ENCODE data around the gene STING1.
A peak's percentile ranks its signal among the peaks of the same experiment; 100 is the strongest.

Gene STING1

DNA sequence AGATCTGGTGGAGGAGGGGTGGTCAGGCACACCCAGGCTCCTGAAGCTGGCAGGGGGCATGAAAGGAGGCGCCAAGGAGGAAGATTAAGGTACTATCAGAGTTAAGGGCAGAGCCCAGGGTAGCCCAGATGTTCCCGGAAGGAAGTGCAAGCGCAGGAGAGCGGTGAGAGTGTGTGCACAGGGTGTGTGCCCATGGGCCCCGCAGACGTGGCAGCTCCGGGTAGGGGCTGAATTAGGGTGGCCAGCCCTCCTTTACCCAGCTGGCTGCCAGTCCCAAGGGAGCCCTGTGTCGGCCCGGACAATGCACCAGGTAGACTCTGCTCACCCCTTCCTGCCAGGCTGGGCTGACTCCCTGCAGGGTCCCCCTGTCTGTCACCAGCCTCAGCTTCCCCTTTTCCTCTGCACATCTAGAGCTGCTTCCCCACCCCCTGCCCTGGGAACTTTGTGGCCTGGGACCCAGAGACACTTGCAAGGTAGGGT lies 11.7 kb downstream of the STING1 start, which contains the start of gene SMIM33:
Gene SMIM33, plus strand, starts transcription at position 184 of the 480 bp plus-strand sequence. Its CDS starts 118 bp downstream, at position 302.
- WGBS (ENCODE audit: extremely low coverage, insufficient coverage, low lambda C conversion rate): no CpG with 5 or more reads among the region's 9 CpGs
- Histone ChIP-seq H2BK15ac (replicated peaks; ENCODE audit: low read depth) (no peak within 1 kb of the TSS), H3K18ac (ENCODE audit: low read length) (no peak within 1 kb of the TSS), H3K4me1 (ENCODE audit: control insufficient read depth, low read depth, low read length) (peaks cover 8% of the 10 kb centered on the region), H3K23ac (ENCODE audit: low read length) (no peak within 1 kb of the TSS), H2AK5ac (ENCODE audit: low read length) (peak within 1 kb of the TSS; percentile 5), H3K4ac (ENCODE audit: low read depth, low read length) (no peak within 1 kb of the TSS), H3K27ac (ENCODE audit: low read depth, low read length) (no peak within 1 kb of the TSS), H4K5ac (ENCODE audit: low read length) (no peak within 1 kb of the TSS), H3K79me1 (ENCODE audit: low read length) (no peaks in the 10 kb centered on the region), H3K27me3 (ENCODE audit: insufficient read depth, low read length, poor library complexity) (no peaks in the 10 kb centered on the region), H3K56ac (ENCODE audit: low read length) (peak within 1 kb of the TSS; percentile 17), H2BK5ac (ENCODE audit: low read length) (no peak within 1 kb of the TSS), H4K8ac (ENCODE audit: low read depth, low read length) (no peak within 1 kb of the TSS), H2BK120ac (ENCODE audit: low read depth, low read length) (no peak within 1 kb of the TSS), H3K36me3 (ENCODE audit: control insufficient read depth, insufficient read depth, low read length) (no peaks in the 10 kb centered on the region), H3K79me2 (ENCODE audit: control insufficient read depth, insufficient read depth, low read length) (no peaks in the 10 kb centered on the region), H3K4me2 (ENCODE audit: low read length) (no peak within 1 kb of the TSS), H3K4me3 (ENCODE audit: low read length) (no peak within 1 kb of the TSS), H3K9ac (ENCODE audit: low read length) (no peak within 1 kb of the TSS)
- no peak for DNase-seq

DNA sequence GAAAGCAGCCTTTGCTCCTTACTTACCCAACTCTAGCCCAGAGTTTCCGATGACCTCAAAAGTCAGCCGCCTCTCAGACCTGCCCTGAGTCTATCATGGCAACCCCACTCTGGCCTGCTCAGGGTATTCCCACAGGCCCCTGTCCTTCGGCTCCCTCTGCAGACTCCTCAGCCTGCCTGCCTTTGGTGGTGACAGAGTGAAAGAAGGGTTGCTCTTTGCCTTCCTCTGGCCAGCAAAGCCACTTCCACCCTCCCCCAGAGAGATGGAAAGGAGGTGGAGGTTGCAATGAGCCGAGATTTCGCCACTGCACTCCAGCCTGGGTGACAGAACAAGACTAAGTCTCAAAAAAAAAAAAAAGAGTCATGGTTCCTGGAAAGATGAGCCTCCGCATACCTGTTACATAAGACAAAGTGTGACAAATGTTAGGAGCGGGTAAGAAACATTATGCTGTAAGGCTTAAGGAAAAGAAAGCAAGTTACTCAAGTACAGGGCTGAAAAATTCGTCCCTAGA lies 14.1 kb downstream of the STING1 start:
- Histone ChIP-seq H3K4me3 (ENCODE audit: low read length) (no peak overlapping the region), H2BK5ac (ENCODE audit: low read length) (no peak overlapping the region), H3K4ac (ENCODE audit: low read depth, low read length) (no peak overlapping the region), H3K4me2 (ENCODE audit: low read length) (no peak overlapping the region), H3K27me3 (ENCODE audit: insufficient read depth, low read length, poor library complexity) (no peaks in the 10 kb centered on the region), H4K5ac (ENCODE audit: low read length) (no peak overlapping the region), H2BK120ac (ENCODE audit: low read depth, low read length) (no peak overlapping the region), H3K79me2 (ENCODE audit: control insufficient read depth, insufficient read depth, low read length) (no peaks in the 10 kb centered on the region), H2AK5ac (ENCODE audit: low read length) (no peak overlapping the region), H3K23ac (ENCODE audit: low read length) (no peak overlapping the region), H3K9ac (ENCODE audit: low read length) (no peak overlapping the region), H3K27ac (ENCODE audit: low read depth, low read length) (no peak overlapping the region), H2BK15ac (replicated peaks; ENCODE audit: low read depth) (no peak overlapping the region), H3K79me1 (ENCODE audit: low read length) (no peaks in the 10 kb centered on the region), H3K4me1 (ENCODE audit: control insufficient read depth, low read depth, low read length) (peaks cover 6% of the 10 kb centered on the region), H3K56ac (ENCODE audit: low read length) (no peak overlapping the region), H3K36me3 (ENCODE audit: control insufficient read depth, insufficient read depth, low read length) (no peaks in the 10 kb centered on the region), H4K8ac (ENCODE audit: low read depth, low read length) (no peak overlapping the region), H3K18ac (ENCODE audit: low read length) (no peak overlapping the region)
- no CpG with 5 or more reads among the region's 8 CpGs for WGBS (ENCODE audit: extremely low coverage, insufficient coverage, low lambda C conversion rate)
- DNase-seq: peak; percentile 64

DNA sequence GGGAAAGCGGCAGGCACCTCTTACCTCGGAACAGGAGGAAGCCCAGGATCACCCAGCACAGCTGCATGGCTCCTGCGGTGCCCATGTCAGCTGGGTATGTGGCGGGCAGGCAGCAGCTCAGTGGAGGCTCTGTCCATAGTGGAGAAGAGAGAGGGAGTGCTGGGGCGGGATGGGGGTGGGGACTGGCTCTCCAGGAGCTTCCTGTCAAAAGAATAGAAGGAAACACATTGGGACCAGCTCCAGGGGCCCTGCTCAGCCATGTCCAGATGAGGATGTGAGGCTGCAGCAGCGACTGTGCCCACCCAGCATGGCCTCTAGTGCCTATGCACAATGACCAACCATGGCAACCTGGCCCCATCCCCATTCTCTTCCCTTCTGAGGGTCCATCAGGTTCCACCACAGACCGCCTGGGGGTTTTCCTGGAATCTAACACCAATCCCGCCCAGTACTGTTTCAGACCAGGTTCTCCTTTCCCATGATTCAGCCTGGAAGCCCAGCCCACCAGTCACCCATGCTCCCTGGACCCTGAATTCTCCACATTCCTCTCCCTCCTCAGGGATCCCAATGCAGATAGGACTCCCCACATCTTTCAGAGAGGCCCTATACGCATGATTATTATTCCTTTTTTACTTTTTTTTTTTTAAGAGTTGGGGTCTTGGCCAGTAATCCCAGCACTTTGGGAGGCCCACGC lies 19.8 kb downstream of the STING1 start, which contains the start of gene ECSCR:
Gene ECSCR, minus strand, starts transcription at position 158 of the 691 bp plus-strand sequence. Its CDS starts 73 bp downstream, at position 85.
- H3K18ac ChIP-seq (ENCODE audit: low read length): no peak within 1 kb of the TSS
- H3K27me3 ChIP-seq (ENCODE audit: insufficient read depth, low read length, poor library complexity): no peaks in the 10 kb centered on the region
- H2BK15ac ChIP-seq (replicated peaks; ENCODE audit: low read depth): no peak within 1 kb of the TSS
- peak; percentile 70 for DNase-seq
- no peak within 1 kb of the TSS for H2AK5ac ChIP-seq (ENCODE audit: low read length)
- no peak within 1 kb of the TSS for H3K4me2 ChIP-seq (ENCODE audit: low read length)
- peaks cover 8% of the 10 kb centered on the region for H3K4me1 ChIP-seq (ENCODE audit: control insufficient read depth, low read depth, low read length)
- no peak within 1 kb of the TSS for H3K27ac ChIP-seq (ENCODE audit: low read depth, low read length)
- no peak within 1 kb of the TSS for H2BK120ac ChIP-seq (ENCODE audit: low read depth, low read length)
- peak within 1 kb of the TSS; percentile 50 for H4K5ac ChIP-seq (ENCODE audit: low read length)
- no peak within 1 kb of the TSS for H3K9ac ChIP-seq (ENCODE audit: low read length)
- H3K4ac ChIP-seq (ENCODE audit: low read depth, low read length): no peak within 1 kb of the TSS
- no CpG with 5 or more reads among the region's 10 CpGs for WGBS (ENCODE audit: extremely low coverage, insufficient coverage, low lambda C conversion rate)
- no peak within 1 kb of the TSS for H2BK5ac ChIP-seq (ENCODE audit: low read length)
- peak within 1 kb of the TSS; percentile 76 for H3K56ac ChIP-seq (ENCODE audit: low read length)
- H4K8ac ChIP-seq (ENCODE audit: low read depth, low read length): no peak within 1 kb of the TSS
- no peak within 1 kb of the TSS for H3K4me3 ChIP-seq (ENCODE audit: low read length)
- no peaks in the 10 kb centered on the region for H3K79me1 ChIP-seq (ENCODE audit: low read length)
- no peaks in the 10 kb centered on the region for H3K36me3 ChIP-seq (ENCODE audit: control insufficient read depth, insufficient read depth, low read length)
- no peaks in the 10 kb centered on the region for H3K79me2 ChIP-seq (ENCODE audit: control insufficient read depth, insufficient read depth, low read length)
- no peak within 1 kb of the TSS for H3K23ac ChIP-seq (ENCODE audit: low read length)

DNA sequence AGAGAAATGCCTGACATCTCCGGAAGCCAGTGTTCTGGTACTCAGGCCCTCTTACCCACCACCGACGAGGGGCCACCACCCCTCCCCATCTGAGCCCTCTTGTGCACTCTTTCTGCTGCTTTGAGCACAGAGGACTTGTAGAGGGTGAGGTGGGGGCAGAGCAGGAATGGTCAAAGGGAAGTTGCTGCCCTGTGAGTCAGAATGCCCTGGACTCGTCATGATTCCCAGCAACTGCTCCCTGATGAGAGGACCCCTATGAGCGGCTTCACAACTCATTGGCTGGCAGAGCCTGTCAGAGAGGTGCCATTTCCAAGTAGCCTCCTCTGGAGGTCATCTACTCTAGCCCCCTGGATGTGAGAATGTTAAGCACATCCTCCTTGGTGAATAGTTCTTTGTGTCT lies 20.9 kb downstream of the STING1 start:
- H2BK15ac ChIP-seq (replicated peaks; ENCODE audit: low read depth): no peak overlapping the region
- H3K36me3 ChIP-seq (ENCODE audit: control insufficient read depth, insufficient read depth, low read length): no peaks in the 10 kb centered on the region
- H3K9ac ChIP-seq (ENCODE audit: low read length): no peak overlapping the region
- no peak overlapping the region for H3K4me3 ChIP-seq (ENCODE audit: low read length)
- H3K4me1 ChIP-seq (ENCODE audit: control insufficient read depth, low read depth, low read length): peaks cover 8% of the 10 kb centered on the region
- H2BK120ac ChIP-seq (ENCODE audit: low read depth, low read length): no peak overlapping the region
- no peaks in the 10 kb centered on the region for H3K79me2 ChIP-seq (ENCODE audit: control insufficient read depth, insufficient read depth, low read length)
- no peak overlapping the region for H3K27ac ChIP-seq (ENCODE audit: low read depth, low read length)
- H2AK5ac ChIP-seq (ENCODE audit: low read length): no peak overlapping the region
- no CpG with 5 or more reads among the region's 5 CpGs for WGBS (ENCODE audit: extremely low coverage, insufficient coverage, low lambda C conversion rate)
- H3K23ac ChIP-seq (ENCODE audit: low read length): no peak overlapping the region
- no peaks in the 10 kb centered on the region for H3K27me3 ChIP-seq (ENCODE audit: insufficient read depth, low read length, poor library complexity)
- H3K18ac ChIP-seq (ENCODE audit: low read length): no peak overlapping the region
- H3K79me1 ChIP-seq (ENCODE audit: low read length): no peaks in the 10 kb centered on the region
- H3K4ac ChIP-seq (ENCODE audit: low read depth, low read length): no peak overlapping the region
- no peak overlapping the region for H3K56ac ChIP-seq (ENCODE audit: low read length)
- H4K8ac ChIP-seq (ENCODE audit: low read depth, low read length): no peak overlapping the region
- peak; percentile 52 for DNase-seq
- H4K5ac ChIP-seq (ENCODE audit: low read length): no peak overlapping the region
- H3K4me2 ChIP-seq (ENCODE audit: low read length): no peak overlapping the region
- H2BK5ac ChIP-seq (ENCODE audit: low read length): no peak overlapping the region

DNA sequence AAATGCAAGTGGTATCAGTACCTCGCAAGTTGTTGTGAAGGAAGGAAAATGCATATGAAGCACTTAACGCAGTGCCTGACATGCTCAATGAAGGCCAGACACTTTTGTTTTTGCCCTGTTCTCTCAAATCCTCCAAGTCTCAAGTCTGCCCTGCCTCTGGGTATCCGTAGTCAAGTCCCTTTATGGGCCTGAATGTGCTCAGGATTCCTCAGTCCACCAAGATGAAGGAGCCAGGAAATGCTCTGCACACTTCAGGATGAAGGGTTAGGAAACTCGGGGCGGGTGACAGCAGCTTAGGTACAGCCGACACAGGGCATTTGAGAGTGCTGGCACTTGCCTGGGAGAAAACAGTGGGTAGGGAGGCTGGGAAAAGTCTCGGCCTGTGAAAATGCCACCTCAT lies 21.4 kb downstream of the STING1 start:
- no peak overlapping the region for H2BK15ac ChIP-seq (replicated peaks; ENCODE audit: low read depth)
- no peaks in the 10 kb centered on the region for H3K79me2 ChIP-seq (ENCODE audit: control insufficient read depth, insufficient read depth, low read length)
- no CpG with 5 or more reads among the region's 7 CpGs for WGBS (ENCODE audit: extremely low coverage, insufficient coverage, low lambda C conversion rate)
- H3K18ac ChIP-seq (ENCODE audit: low read length): no peak overlapping the region
- H2AK5ac ChIP-seq (ENCODE audit: low read length): no peak overlapping the region
- no peak overlapping the region for H3K9ac ChIP-seq (ENCODE audit: low read length)
- H3K23ac ChIP-seq (ENCODE audit: low read length): no peak overlapping the region
- no peak overlapping the region for H3K27ac ChIP-seq (ENCODE audit: low read depth, low read length)
- H4K5ac ChIP-seq (ENCODE audit: low read length): no peak overlapping the region
- no peak overlapping the region for H4K8ac ChIP-seq (ENCODE audit: low read depth, low read length)
- no peak overlapping the region for H3K4me2 ChIP-seq (ENCODE audit: low read length)
- H3K27me3 ChIP-seq (ENCODE audit: insufficient read depth, low read length, poor library complexity): no peaks in the 10 kb centered on the region
- no peaks in the 10 kb centered on the region for H3K79me1 ChIP-seq (ENCODE audit: low read length)
- no peak overlapping the region for H3K4ac ChIP-seq (ENCODE audit: low read depth, low read length)
- H2BK5ac ChIP-seq (ENCODE audit: low read length): no peak overlapping the region
- peak overlapping the region; percentile 40 for H3K56ac ChIP-seq (ENCODE audit: low read length)
- DNase-seq: no peak
- no peak overlapping the region for H2BK120ac ChIP-seq (ENCODE audit: low read depth, low read length)
- peaks cover 8% of the 10 kb centered on the region for H3K4me1 ChIP-seq (ENCODE audit: control insufficient read depth, low read depth, low read length)
- no peak overlapping the region for H3K4me3 ChIP-seq (ENCODE audit: low read length)
- no peaks in the 10 kb centered on the region for H3K36me3 ChIP-seq (ENCODE audit: control insufficient read depth, insufficient read depth, low read length)
